ENCODE data around the gene SH3PXD2A. TPM values are rescaled to one million over a fixed set of nuclear protein-coding genes. Genes with fewer than 3 reads are reported as not detected.

SH3PXD2A gene
- total RNA-seq, 1 donor from 2014 or later = 17.3 TPM

GRCh38 chr10:103679096-103679790 lies 176.1 kb downstream of the SH3PXD2A start:
- peaks cover 2% of the 10 kb centered on the region for H3K27me3 Mint-ChIP-seq (ENCODE audit: low read depth, unreplicated experiment)

DNA sequence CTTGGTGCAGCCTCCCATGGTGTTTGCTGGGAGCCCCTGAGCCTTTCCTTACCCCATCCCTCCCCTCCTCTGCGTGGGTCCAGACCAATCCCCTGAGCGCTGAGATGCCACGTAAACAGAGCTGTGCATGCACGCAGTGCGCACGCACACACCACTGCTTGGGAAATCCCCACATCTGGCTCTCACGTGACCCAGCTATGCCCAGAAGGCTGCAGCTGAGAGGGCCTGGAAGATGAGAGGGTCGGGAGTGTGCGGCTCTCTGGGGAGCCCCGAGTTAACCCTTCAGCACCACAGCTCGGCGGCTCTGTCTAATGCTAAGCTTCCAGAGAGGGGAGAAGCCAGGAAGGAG lies 177.2 kb downstream of the SH3PXD2A start:
- H3K4me2 ChIP-seq (ENCODE audit: low read length) = peak overlapping the region; percentile 71
- TF ChIP-seq EZH2 (IDR thresholded peaks at IDR 0.05; ENCODE audit: insufficient read depth, low read length) = no peak
- no peaks in the 10 kb centered on the region for H3K9me3 Mint-ChIP-seq (ENCODE audit: unreplicated experiment)
- H4K20me1 ChIP-seq (ENCODE audit: insufficient read depth, low read length) = no peaks in the 10 kb centered on the region
- H3K9ac ChIP-seq (ENCODE audit: low read length) = peak overlapping the region; percentile 79
- H3K27me3 Mint-ChIP-seq (ENCODE audit: low read depth, unreplicated experiment) = no peaks in the 10 kb centered on the region
- no peak overlapping the region for H3K4me3 ChIP-seq (ENCODE audit: insufficient read depth, low read depth, low read length)
- DNase-seq (ENCODE audit: low read depth) (peak; percentile 90), FAIRE-seq (no peak)
- H3K4me3 Mint-ChIP-seq (ENCODE audit: unreplicated experiment) = no peak overlapping the region
- peak overlapping the region; percentile 97 for H3K27ac Mint-ChIP-seq (ENCODE audit: unreplicated experiment)
- H3K36me3 ChIP-seq (ENCODE audit: insufficient read depth, low read length) = no peaks in the 10 kb centered on the region
- no peaks in the 10 kb centered on the region for H3K9me3 ChIP-seq (ENCODE audit: insufficient read depth, low read depth, low read length)
- H3K27ac ChIP-seq (ENCODE audit: low read depth, low read length) = peak overlapping the region; percentile 91
- no peak overlapping the region for H2AFZ ChIP-seq (ENCODE audit: low read depth, low read length)
- peaks cover 32% of the 10 kb centered on the region for H3K4me1 Mint-ChIP-seq (ENCODE audit: low read depth, unreplicated experiment)
- H3K36me3 Mint-ChIP-seq (ENCODE audit: low read depth, unreplicated experiment) = no peaks in the 10 kb centered on the region
- H3K27me3 ChIP-seq (ENCODE audit: insufficient read depth, low read length) = no peaks in the 10 kb centered on the region
- peaks cover 25% of the 10 kb centered on the region for H3K4me1 ChIP-seq (ENCODE audit: insufficient read depth, low read length)
- no peaks in the 10 kb centered on the region for H3K79me2 ChIP-seq (ENCODE audit: insufficient read depth, low read length)

More at GRCh38 chr10:103679096-103679790, 176.1 kb downstream of the SH3PXD2A start:
- Histone ChIP-seq H3K27me3 (ENCODE audit: insufficient read depth, low read length) (no peaks in the 10 kb centered on the region), H3K79me2 (ENCODE audit: insufficient read depth, low read length) (no peaks in the 10 kb centered on the region), H3K4me2 (ENCODE audit: low read length) (no peak overlapping the region), H4K20me1 (ENCODE audit: insufficient read depth, low read length) (no peaks in the 10 kb centered on the region), H3K9ac (ENCODE audit: low read length) (no peak overlapping the region), H3K36me3 (ENCODE audit: insufficient read depth, low read length) (no peaks in the 10 kb centered on the region), H3K27ac (ENCODE audit: low read depth, low read length) (no peak overlapping the region), H3K9me3 (ENCODE audit: insufficient read depth, low read depth, low read length) (no peaks in the 10 kb centered on the region), H2AFZ (ENCODE audit: low read depth, low read length) (no peak overlapping the region), H3K4me3 (ENCODE audit: insufficient read depth, low read depth, low read length) (no peak overlapping the region), H3K4me1 (ENCODE audit: insufficient read depth, low read length) (peaks cover 25% of the 10 kb centered on the region)
- Mint-ChIP-seq H3K4me1 (ENCODE audit: low read depth, unreplicated experiment) (peaks cover 32% of the 10 kb centered on the region), H3K9me3 (ENCODE audit: unreplicated experiment) (no peaks in the 10 kb centered on the region), H3K4me3 (ENCODE audit: unreplicated experiment) (no peak overlapping the region), H3K27ac (ENCODE audit: unreplicated experiment) (peak overlapping the region; percentile 78), H3K36me3 (ENCODE audit: low read depth, unreplicated experiment) (no peaks in the 10 kb centered on the region)
- peak; percentile 33 for DNase-seq (ENCODE audit: low read depth)
- FAIRE-seq = no peak
- TF ChIP-seq EZH2 (IDR thresholded peaks at IDR 0.05; ENCODE audit: insufficient read depth, low read length) = no peak
- TF ChIP-seq, protein P1, sequence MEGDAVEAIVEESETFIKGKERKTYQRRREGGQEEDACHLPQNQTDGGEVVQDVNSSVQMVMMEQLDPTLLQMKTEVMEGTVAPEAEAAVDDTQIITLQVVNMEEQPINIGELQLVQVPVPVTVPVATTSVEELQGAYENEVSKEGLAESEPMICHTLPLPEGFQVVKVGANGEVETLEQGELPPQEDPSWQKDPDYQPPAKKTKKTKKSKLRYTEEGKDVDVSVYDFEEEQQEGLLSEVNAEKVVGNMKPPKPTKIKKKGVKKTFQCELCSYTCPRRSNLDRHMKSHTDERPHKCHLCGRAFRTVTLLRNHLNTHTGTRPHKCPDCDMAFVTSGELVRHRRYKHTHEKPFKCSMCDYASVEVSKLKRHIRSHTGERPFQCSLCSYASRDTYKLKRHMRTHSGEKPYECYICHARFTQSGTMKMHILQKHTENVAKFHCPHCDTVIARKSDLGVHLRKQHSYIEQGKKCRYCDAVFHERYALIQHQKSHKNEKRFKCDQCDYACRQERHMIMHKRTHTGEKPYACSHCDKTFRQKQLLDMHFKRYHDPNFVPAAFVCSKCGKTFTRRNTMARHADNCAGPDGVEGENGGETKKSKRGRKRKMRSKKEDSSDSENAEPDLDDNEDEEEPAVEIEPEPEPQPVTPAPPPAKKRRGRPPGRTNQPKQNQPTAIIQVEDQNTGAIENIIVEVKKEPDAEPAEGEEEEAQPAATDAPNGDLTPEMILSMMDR (IDR thresholded peaks at IDR 0.05; ENCODE audit: insufficient read depth, low read depth, low read length) = no peak

DNA sequence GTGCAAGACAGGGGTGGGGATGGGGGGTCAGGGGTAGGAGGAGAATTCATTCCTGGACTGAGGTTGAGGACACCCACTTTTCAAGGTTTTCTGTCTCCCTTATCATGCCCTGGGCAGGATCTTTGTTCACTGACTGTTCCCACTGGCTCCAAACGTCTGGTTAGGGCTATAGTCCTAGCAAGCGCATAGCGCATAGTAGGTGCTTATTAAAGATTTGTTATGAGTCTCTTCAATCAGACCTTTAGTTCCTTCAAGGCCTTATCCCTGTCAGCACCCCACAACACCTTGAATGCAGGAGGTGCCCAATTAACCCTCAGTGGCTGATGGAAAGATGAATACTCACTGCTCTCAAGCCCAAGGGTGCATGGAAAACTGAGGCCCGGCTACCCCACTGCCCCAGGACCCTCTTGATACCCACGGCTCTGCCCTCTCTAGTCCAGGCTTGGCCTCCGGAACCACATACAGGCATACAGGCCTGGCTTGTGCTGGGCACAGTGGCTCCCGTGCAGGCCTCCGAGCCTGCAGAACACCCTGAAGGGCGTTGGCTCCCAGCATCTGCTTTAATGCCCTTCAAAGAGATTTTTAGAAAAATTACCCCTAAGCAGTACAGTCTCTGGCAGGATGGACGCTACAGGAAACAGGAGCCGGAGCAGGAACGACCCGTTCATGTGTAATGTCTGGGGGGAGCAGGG lies 177.7 kb downstream of the SH3PXD2A start:
- no peaks in the 10 kb centered on the region for H3K36me3 Mint-ChIP-seq (ENCODE audit: low read depth, unreplicated experiment)
- no peaks in the 10 kb centered on the region for H4K20me1 ChIP-seq (ENCODE audit: insufficient read depth, low read length)
- H3K4me1 ChIP-seq (ENCODE audit: insufficient read depth, low read length) = peaks cover 25% of the 10 kb centered on the region
- H3K9me3 ChIP-seq (ENCODE audit: insufficient read depth, low read depth, low read length) = no peaks in the 10 kb centered on the region
- H3K4me3 ChIP-seq (ENCODE audit: insufficient read depth, low read depth, low read length) = peak overlapping the region; percentile 12
- no peak overlapping the region for H2AFZ ChIP-seq (ENCODE audit: low read depth, low read length)
- DNase-seq (ENCODE audit: low read depth) = no peak
- peak overlapping the region; percentile 97 for H3K27ac Mint-ChIP-seq (ENCODE audit: unreplicated experiment)
- H3K9me3 Mint-ChIP-seq (ENCODE audit: unreplicated experiment) = no peaks in the 10 kb centered on the region
- H3K4me3 Mint-ChIP-seq (ENCODE audit: unreplicated experiment) = no peak overlapping the region
- FAIRE-seq = no peak
- peaks cover 32% of the 10 kb centered on the region for H3K4me1 Mint-ChIP-seq (ENCODE audit: low read depth, unreplicated experiment)
- no peaks in the 10 kb centered on the region for H3K36me3 ChIP-seq (ENCODE audit: insufficient read depth, low read length)
- TF ChIP-seq EZH2 (IDR thresholded peaks at IDR 0.05; ENCODE audit: insufficient read depth, low read length) = no peak
- TF ChIP-seq, protein P1 (IDR thresholded peaks at IDR 0.05; ENCODE audit: insufficient read depth, low read depth, low read length) = no peak
- peak overlapping the region; percentile 79 for H3K9ac ChIP-seq (ENCODE audit: low read length)
- H3K27me3 Mint-ChIP-seq (ENCODE audit: low read depth, unreplicated experiment) = no peaks in the 10 kb centered on the region
- H3K27me3 ChIP-seq (ENCODE audit: insufficient read depth, low read length) = no peaks in the 10 kb centered on the region
- H3K79me2 ChIP-seq (ENCODE audit: insufficient read depth, low read length) = no peaks in the 10 kb centered on the region
- H3K27ac ChIP-seq (ENCODE audit: low read depth, low read length) = peak overlapping the region; percentile 91
- peak overlapping the region; percentile 71 for H3K4me2 ChIP-seq (ENCODE audit: low read length)
